GM12878 (cell line): Measurements from ENCODE around the gene VRK3.

Experiments used
- CTCF ChIP-seq, 3 experiments: IDR thresholded peaks in 2 of 3; conservative IDR thresholded peaks in 1 of 3; 2 replicates each; pipeline ENCODE4 v1.5.1; 2011; ENCODE audit warnings: low read depth in 3 of 3, low read length in 3 of 3, mild to moderate bottlenecking in 3 of 3, control low read depth in 2 of 3, moderate library complexity in 2 of 3, inconsistent platforms in 1 of 3, mixed read lengths in 1 of 3; ENCODE audit not compliant: control insufficient read depth in 2 of 3, insufficient read depth in 1 of 3; ENCODE audit errors: extremely low read depth in 1 of 3
- EGR1 ChIP-seq, 2 experiments: IDR thresholded peaks; 1 replicate in 1 of 2; 2 replicates in 1 of 2; pipeline ENCODE4 v1.6.1; 2011 to 2012; ENCODE audit warnings: low read depth in 2 of 2, low read length in 2 of 2, borderline replicate concordance in 1 of 2, mild to moderate bottlenecking in 1 of 2, moderate library complexity in 1 of 2
- EZH2 ChIP-seq: IDR thresholded peaks from 2 replicates; pipeline ENCODE4 v1.6.1; 2012; ENCODE audit warnings: low read depth, mild to moderate bottlenecking, control low read depth, inconsistent platforms, low read length, borderline replicate concordance; ENCODE audit not compliant: control insufficient read depth
- MXI1 ChIP-seq: fragments of 150-350 bp; IDR thresholded peaks from 2 replicates; pipeline ENCODE4 v1.6.1; 2011; ENCODE audit warnings: low read depth, mild to moderate bottlenecking, inconsistent platforms, low read length, improper control_type of control experiment
- POLR2A ChIP-seq: IDR thresholded peaks from 2 replicates; pipeline ENCODE4 v1.6.1; 2011; ENCODE audit warnings: low read depth, mild to moderate bottlenecking, low read length
- RAD51 ChIP-seq: fragments of 450-650 bp; IDR thresholded peaks from 2 replicates; pipeline ENCODE4 v1.6.1; 2016; ENCODE audit warnings: moderate library complexity, mild to moderate bottlenecking, inconsistent platforms
- SIN3A ChIP-seq: IDR thresholded peaks from 2 replicates; pipeline ENCODE4 v1.6.1; 2012; ENCODE audit warnings: low read depth, low read length, improper control_type of control experiment
- SMAD5 ChIP-seq: IDR thresholded peaks from 2 replicates; pipeline ENCODE4 v1.6.1; 2016; ENCODE audit warnings: antibody characterized with exemption, low read depth
- SMC3 ChIP-seq: IDR thresholded peaks from 2 replicates; pipeline ENCODE4 v1.6.1; 2011; ENCODE audit warnings: low read length, improper control_type of control experiment, borderline replicate concordance
- SP1 ChIP-seq: IDR thresholded peaks from one replicate; pipeline ENCODE4 v1.6.1; 2011; ENCODE audit warnings: low read depth, low read length
- TF ChIP-seq, protein P1 (sequence below): IDR thresholded peaks from 2 replicates; pipeline ENCODE4 v1.6.1; 2011; ENCODE audit warnings: borderline replicate concordance, low read depth, mild to moderate bottlenecking, moderate library complexity, low read length; ENCODE audit not compliant: insufficient read depth, poor library complexity, severe bottlenecking
- TF ChIP-seq, protein P2 (sequence below): IDR thresholded peaks from 2 replicates; pipeline ENCODE4 v1.6.1; 2011; ENCODE audit warnings: borderline replicate concordance, low read depth, mild to moderate bottlenecking, moderate library complexity, mixed read lengths, low read length; ENCODE audit not compliant: insufficient read depth; ENCODE audit errors: extremely low read length

GRCh38 chr19:49986354-49986753 is 38.8 kb downstream of the VRK3 start:
- no peak for TF ChIP-seq POLR2A
- TF ChIP-seq, protein P1, sequence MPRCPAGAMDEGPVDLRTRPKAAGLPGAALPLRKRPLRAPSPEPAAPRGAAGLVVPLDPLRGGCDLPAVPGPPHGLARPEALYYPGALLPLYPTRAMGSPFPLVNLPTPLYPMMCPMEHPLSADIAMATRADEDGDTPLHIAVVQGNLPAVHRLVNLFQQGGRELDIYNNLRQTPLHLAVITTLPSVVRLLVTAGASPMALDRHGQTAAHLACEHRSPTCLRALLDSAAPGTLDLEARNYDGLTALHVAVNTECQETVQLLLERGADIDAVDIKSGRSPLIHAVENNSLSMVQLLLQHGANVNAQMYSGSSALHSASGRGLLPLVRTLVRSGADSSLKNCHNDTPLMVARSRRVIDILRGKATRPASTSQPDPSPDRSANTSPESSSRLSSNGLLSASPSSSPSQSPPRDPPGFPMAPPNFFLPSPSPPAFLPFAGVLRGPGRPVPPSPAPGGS: no peak
- TF ChIP-seq EZH2: no peak
- TF ChIP-seq, protein P2, sequence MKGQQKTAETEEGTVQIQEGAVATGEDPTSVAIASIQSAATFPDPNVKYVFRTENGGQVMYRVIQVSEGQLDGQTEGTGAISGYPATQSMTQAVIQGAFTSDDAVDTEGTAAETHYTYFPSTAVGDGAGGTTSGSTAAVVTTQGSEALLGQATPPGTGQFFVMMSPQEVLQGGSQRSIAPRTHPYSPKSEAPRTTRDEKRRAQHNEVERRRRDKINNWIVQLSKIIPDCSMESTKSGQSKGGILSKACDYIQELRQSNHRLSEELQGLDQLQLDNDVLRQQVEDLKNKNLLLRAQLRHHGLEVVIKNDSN: no peak
- no peak for TF ChIP-seq EGR1 (IDR thresholded peaks at IDR 0.05; ENCODE audit: borderline replicate concordance in 1 of 2, low read depth in 2 of 2, low read length in 2 of 2)
- TF ChIP-seq SP1: no peak
- no peak for TF ChIP-seq RAD51
- TF ChIP-seq CTCF (IDR thresholded peaks at IDR 0.05 in 2 of 3, conservative IDR thresholded peaks at IDR 0.05 in 1 of 3; ENCODE audit: control insufficient read depth in 2 of 3, extremely low read depth in 1 of 3, insufficient read depth in 1 of 3, low read depth in 3 of 3, low read length in 3 of 3): no peak
- TF ChIP-seq SMC3: no peak
- no peak for TF ChIP-seq SMAD5
- no peak for TF ChIP-seq SIN3A
- TF ChIP-seq MXI1: no peak
